Left forelimb (tissue), 1 donor: ENCODE data around the gene NCAPD2.
"Not testable (repeated sequence)": the region's sequence is repeated elsewhere in the genome, so short reads cannot be mapped to it uniquely, and the experiment has no call there.

ENCODE experiments used
- DNase-seq: peaks from one replicate; pipeline ENCODE4 v3.0.0-alpha.2; 2018; ENCODE audit warnings: low spot score

NCAPD2 gene

GRCh38 chr12:6465467-6466183, 28.3 kb upstream of the NCAPD2 start:
- no peak for DNase-seq

GRCh38 chr12:6466184-6466573, 27.7 kb upstream of the NCAPD2 start:
- DNase-seq: no peak

DNA sequence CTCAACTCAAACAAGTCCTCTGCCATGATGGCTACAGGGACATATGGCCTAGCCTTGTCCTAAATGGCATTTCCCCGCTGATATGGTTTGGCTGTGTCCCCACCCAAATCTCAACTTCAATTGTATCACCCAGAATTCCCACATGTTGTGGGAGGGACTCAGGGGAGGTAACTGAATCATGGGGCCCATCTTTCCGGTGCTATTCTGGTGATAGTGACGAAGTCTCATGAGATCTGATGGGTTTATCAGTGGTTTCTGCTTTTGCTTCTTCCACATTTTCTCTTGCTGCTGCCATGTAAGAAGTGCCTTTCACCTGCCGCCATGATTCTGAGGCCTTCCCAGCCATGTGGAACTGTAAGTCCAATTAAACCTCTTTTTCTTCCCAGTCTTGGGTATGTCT, 27.2 kb upstream of the NCAPD2 start:
- DNase-seq: not testable (repeated sequence)

DNA sequence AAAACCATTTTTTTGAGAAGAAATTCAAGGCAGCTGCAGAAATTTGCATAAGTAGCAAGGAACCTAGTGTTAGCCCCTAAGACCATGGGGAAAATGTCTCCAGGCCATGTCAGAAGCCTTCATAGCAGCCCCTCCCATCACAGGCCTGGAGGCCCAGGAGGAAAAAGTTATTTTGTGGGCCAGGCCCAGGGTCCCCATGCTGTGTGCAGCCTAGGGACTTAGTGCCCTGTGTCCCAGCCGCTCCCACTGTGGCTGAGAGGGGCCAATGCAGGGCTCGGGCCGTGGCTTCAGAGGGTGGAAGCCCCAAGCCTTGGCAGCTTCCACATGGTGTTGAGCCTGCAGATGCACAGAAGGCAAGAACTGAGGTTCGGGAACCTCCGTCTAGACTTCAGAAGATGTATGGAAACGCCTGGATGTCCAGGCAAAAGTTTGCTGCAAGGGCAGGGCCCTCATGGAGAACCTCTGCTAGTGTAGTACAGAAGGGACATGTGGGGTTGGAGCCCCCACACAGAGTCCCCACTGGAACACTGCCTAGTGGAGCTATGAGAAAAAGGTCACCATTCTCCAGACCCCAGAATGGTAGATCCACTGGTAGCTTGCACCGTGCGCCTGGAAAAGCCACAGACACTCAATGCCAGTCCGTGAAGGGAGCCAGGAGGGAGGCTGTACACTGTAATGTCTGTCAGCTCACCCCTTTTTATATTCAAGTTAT, 26.2 kb upstream of the NCAPD2 start:
- not testable (repeated sequence) for DNase-seq

GRCh38 chr12:6468283-6468575, 25.7 kb upstream of the NCAPD2 start:
- no peak for DNase-seq

GRCh38 chr12:6469092-6469491, 24.8 kb upstream of the NCAPD2 start:
- no peak for DNase-seq

DNA sequence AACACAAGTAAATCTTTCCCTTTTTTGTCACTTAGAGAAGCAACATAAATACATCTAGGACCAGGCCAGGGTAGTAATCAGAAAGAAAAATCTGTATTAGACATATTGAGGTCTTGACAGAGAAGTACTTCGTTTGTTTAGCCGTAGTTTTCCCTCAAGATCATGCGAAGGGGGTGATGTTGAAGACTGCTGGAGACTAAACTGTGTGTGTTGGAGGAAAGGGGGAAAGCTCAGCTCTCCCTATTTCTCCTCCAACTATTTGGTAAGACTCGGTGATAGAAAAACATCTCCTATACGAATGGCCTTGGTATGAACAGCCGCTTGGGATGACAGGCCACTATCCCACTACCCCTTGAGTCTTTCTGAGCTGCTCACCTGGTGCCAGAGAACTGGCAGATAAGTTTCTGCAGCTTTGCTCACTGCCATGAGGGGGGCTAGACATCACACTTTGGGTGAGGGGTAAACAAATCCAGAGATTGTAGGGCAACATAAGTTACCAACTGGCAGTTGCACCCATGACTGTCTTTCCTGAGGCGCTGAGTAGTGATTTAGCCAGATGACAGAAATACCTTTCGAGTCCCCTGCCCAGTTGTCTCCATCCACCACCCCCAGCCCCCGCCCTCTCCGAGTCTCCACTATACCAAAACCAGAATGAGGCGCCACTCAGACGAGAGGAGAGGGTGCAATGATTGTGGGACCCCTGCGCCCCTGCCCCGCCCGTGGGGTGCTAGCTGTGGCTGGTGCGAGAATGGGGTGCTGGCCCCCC, 24.1 kb upstream of the NCAPD2 start:
- DNase-seq: no peak

GRCh38 chr12:6470375-6471163, 23.3 kb upstream of the NCAPD2 start, which contains the start of gene VAMP1:
Gene VAMP1 (minus strand): TSS chr12:6470677. CDS start chr12:6470531, 146 bp downstream.
- DNase-seq: peak; percentile 99

GRCh38 chr12:6471989-6472360, 21.9 kb upstream of the NCAPD2 start:
- DNase-seq: no peak

DNA sequence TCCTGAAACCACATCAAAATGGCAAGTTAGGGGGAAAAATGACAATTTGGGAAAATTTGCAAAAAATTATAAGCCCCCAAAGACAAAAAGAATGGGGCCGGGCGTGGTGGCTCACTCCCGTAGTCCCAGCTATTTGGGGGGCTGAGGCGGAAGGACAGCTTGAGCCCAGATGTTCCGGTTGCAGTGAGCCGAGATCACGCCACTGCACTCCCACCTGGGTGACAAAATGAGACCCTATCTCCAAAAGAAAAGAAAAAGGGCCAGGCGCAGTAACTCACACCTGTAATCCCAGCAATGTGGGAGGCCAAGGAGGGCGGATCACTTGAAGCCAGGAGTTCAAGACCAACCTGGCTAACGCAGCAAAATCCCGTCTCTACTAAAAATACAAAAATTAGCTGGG, 21.4 kb upstream of the NCAPD2 start:
- DNase-seq: no peak

GRCh38 chr12:6475233-6475975, 18.5 kb upstream of the NCAPD2 start:
- DNase-seq: not testable (repeated sequence)

- no peak for DNase-seq
These were observed 17.4 kb upstream of the NCAPD2 start for GRCh38 chr12:6476489-6476888.

DNA sequence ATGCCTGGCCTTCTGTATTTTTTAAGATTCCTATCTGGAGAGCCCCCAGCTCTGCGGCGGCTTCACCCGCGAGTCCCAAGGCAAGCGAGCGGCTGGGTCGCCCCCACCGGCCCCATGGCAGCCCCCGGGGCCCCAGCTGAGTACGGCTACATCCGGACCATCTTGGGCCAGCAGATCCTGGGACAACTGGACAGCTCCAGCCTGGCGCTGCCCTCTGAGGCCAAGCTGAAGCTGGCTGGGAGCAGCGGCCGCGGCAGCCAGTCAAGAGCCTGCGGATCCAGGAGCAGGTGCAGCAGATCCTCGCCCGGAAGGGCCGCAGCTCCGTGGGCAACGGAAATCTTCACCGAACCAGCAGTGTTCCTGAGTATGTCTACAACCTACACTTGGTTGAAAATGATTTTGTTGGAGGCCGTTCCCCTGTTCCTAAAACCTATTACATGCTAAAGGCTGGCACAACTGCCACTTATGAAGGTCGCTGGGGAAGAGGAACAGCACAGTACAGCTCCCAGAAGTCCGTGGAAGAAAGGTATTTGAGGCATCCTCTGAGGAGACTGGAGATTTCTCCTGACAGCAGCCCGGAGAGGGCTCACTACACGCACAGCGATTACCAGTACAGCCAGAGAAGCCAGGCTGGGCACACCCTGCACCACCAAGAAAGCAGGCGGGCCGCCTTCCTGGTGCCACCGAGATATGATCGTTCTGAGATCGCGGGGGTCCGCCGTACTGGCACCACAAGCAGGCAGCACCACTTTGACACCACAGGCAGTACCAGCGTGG, 16.1 kb upstream of the NCAPD2 start:
- not testable (repeated sequence) for DNase-seq

- no peak for DNase-seq
These were observed 15.5 kb upstream of the NCAPD2 start for GRCh38 chr12:6478416-6478815.

GRCh38 chr12:6488240-6488639, 5.7 kb upstream of the NCAPD2 start:
- no peak for DNase-seq

DNA sequence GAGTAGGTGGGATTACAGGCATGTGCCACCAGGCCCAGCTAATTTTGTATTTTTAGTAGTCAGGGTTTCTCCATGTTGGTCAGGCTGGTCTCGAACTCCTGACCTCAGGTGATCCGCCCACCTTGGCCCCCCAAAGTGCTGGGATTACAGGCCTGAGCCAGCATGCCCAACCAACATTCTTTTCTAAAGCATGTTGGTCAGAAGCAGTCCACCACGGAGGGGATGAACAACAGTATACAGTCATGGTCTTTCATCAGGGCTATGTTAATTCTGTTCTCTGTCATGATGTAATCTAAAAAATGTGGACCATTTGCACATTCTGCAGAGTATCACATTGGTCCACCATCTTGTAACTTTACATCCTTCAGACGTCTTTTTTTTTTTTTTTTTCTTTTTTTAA, 4.5 kb upstream of the NCAPD2 start:
- no peak for DNase-seq

DNA sequence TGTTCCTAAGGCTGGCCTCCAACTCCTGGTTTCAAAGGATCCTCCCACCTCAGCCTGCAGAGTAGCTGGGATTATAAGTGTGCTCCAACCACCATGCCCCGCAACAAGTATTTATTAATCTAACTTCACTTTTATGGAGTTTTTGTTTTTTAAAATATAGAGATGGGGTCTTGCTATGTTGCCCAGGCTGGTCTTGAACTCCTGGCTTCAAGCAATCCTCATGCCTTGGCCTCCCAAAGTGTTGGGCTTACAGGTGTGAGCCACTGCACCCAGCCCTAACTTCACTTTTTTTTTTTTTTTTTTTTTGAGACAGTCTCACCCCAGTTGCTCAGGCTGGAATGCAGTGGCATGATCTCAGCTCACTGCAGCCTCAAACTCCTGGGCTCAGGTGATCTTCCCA, 3.2 kb upstream of the NCAPD2 start:
- DNase-seq: not testable (repeated sequence)

DNA sequence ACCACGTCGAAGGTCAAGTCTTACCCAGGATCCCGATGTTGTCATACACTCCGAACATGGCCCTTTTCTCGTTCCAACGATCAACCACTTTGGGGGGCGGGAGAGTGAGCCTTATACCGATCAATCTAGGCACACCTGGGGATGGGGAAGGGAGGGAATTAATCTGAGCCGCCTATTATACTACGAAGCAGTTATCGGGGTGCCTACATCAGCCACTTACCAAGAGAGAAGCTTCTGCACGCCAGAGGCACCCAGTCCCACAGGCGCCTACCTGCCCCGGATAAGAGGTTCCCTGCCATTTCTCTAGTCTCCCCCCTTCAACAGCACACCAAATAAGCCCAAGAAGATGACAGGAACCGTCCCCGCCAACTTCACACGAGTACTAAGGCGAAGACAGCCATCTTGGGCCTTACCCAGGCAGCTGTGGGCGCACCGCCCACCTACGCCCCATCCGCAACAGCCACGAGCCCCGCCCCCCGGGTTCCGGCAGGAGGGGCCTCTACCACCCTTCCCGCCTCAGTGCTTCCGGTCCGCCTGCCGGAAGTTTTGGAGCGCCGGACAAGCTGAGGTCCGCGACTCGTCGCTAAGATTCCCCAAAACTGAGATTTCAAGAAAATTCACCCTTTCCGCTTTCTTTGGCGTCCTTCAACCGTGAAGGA, 935 bp upstream of the NCAPD2 start, which contains the start of gene MRPL51:
Gene MRPL51, minus strand, starts transcription at position 425 of the 659 bp plus-strand sequence. Its CDS starts 126 bp downstream, at position 299.
- DNase-seq: peak; percentile 96

DNA sequence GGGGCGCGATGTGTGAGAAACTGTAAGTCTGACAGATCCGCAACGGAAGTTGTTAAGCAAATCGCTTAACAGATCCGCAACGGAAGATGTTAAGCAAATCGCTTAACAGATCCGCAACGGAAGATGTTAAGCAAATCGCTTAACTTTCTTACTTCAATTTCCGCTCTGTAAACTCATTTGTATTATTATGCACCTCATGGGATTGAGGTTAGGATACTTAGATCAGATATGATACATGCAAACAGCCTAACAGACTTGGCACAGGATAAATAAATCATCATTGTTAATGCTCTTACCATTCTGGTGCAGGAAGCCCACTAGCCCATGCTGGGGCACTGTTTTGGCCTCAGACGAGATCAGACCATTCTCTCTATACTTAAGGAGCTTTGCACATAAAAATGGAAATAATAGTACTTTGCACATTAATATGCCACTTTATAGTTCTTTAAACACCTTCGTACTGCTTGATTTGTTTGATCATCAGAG, 399 bp downstream of the NCAPD2 start:
- DNase-seq: no peak

- no peak for DNase-seq
These were observed 1.1 kb downstream of the NCAPD2 start for GRCh38 chr12:6494968-6495367.
